ENCODE data around the gene CNOT10.
"Not testable (repeated sequence)": the region's sequence is repeated elsewhere in the genome, so short reads cannot be mapped to it uniquely, and the experiment has no call there.

The CNOT10 gene

GRCh38 chr3:32684800-32685542 lies at the start of gene CNOT10:
TSS of gene CNOT10 (plus strand) at chr3:32685188. CDS start at chr3:32685461, 273 bp downstream.
- peak; percentile 91 to 94 for DNase-seq (ENCODE audit: low read depth in 2 of 2)

GRCh38 chr3:32640939-32641338 lies 44.0 kb upstream of the CNOT10 start:
- DNase-seq (ENCODE audit: low read depth in 2 of 2) = no peak

- no peak for DNase-seq (ENCODE audit: low read depth in 2 of 2)
Observed at GRCh38 chr3:32641356-32641755, 43.6 kb upstream of the CNOT10 start.

GRCh38 chr3:32643354-32643753 lies 41.6 kb upstream of the CNOT10 start:
- no peak for DNase-seq (ENCODE audit: low read depth in 2 of 2)

- DNase-seq (ENCODE audit: low read depth in 2 of 2) = no peak
Observed at GRCh38 chr3:32643816-32644215, 41.2 kb upstream of the CNOT10 start.

- DNase-seq (ENCODE audit: low read depth in 2 of 2) = no peak
Observed at GRCh38 chr3:32644380-32644779, 40.6 kb upstream of the CNOT10 start.

GRCh38 chr3:32646761-32647160 lies 38.2 kb upstream of the CNOT10 start:
- no peak for DNase-seq (ENCODE audit: low read depth in 2 of 2)

- not testable (repeated sequence) for DNase-seq (ENCODE audit: low read depth in 2 of 2)
Observed at GRCh38 chr3:32652337-32653100, 32.5 kb upstream of the CNOT10 start.

- no peak for DNase-seq (ENCODE audit: low read depth in 2 of 2)
Observed at GRCh38 chr3:32655167-32655566, 29.8 kb upstream of the CNOT10 start.

GRCh38 chr3:32660634-32661033 lies 24.4 kb upstream of the CNOT10 start:
- DNase-seq (ENCODE audit: low read depth in 2 of 2) = no peak

GRCh38 chr3:32662647-32663046 lies 22.3 kb upstream of the CNOT10 start:
- DNase-seq (ENCODE audit: low read depth in 2 of 2) = no peak

GRCh38 chr3:32664630-32665075 lies 20.3 kb upstream of the CNOT10 start:
- not testable (repeated sequence) for DNase-seq (ENCODE audit: low read depth in 2 of 2)

GRCh38 chr3:32667072-32667582 lies 17.9 kb upstream of the CNOT10 start:
- no peak for DNase-seq (ENCODE audit: low read depth in 2 of 2)

- not testable (repeated sequence) for DNase-seq (ENCODE audit: low read depth in 2 of 2)
Observed at GRCh38 chr3:32669226-32669625, 15.8 kb upstream of the CNOT10 start.

GRCh38 chr3:32673730-32674129 lies 11.3 kb upstream of the CNOT10 start:
- not testable (repeated sequence) for DNase-seq (ENCODE audit: low read depth in 2 of 2)

GRCh38 chr3:32675164-32675563 lies 9.8 kb upstream of the CNOT10 start:
- no peak for DNase-seq (ENCODE audit: low read depth in 2 of 2)

- DNase-seq (ENCODE audit: low read depth in 2 of 2) = no peak
Observed at GRCh38 chr3:32675650-32676049, 9.3 kb upstream of the CNOT10 start.

GRCh38 chr3:32681811-32682210 lies 3.2 kb upstream of the CNOT10 start:
- no peak for DNase-seq (ENCODE audit: low read depth in 2 of 2)

GRCh38 chr3:32684029-32684799 lies 774 bp upstream of the CNOT10 start:
- no peak for DNase-seq (ENCODE audit: low read depth in 2 of 2)

GRCh38 chr3:32685543-32686185 lies 676 bp downstream of the CNOT10 start:
- no peak for DNase-seq (ENCODE audit: low read depth in 2 of 2)

GRCh38 chr3:32686713-32687112 lies 1.7 kb downstream of the CNOT10 start:
- no peak for DNase-seq (ENCODE audit: low read depth in 2 of 2)

GRCh38 chr3:32691847-32692246 lies 6.9 kb downstream of the CNOT10 start:
- DNase-seq (ENCODE audit: low read depth in 2 of 2) = no peak
